Gastrocnemius medialis (tissue), 4 donors: ENCODE results near the gene SPECC1. TPM values are rescaled to one million over a fixed set of nuclear protein-coding genes. Genes with fewer than 3 reads are reported as not detected.

ENCODE experiments used
- ATAC-seq, 2 donors: fragments of 150-250 bp; one replicate each; pipeline ENCODE4 v1.9.1; 2016
- DNase-seq, 2 donors: peaks; one replicate each; pipeline ENCODE4 v3.0.0-alpha.2; 2019
- H3K27ac ChIP-seq, 4 donors: fragments of 200-600 bp; sonication (generic); 1 replicate in 1 of 4; 2 replicates in 3 of 4; pipeline ENCODE4 v1.5.1; 2016 to 2018; ENCODE audit warnings: mild to moderate bottlenecking in 2 of 4, moderate library complexity in 1 of 4
- H3K27me3 ChIP-seq, 3 donors: fragments of 200-600 bp; sonication (generic) in 2 of 3; 1 replicate in 1 of 3; 2 replicates in 2 of 3; pipeline versions ENCODE4 v1.5.1 to v1.6.0; 2016 to 2019; ENCODE audit warnings: mild to moderate bottlenecking in 1 of 3, moderate library complexity in 1 of 3
- H3K36me3 ChIP-seq, 2 donors: fragments of 200-600 bp; sonication (generic) in 1 of 2; one replicate each; pipeline ENCODE4 v1.5.1; 2017 to 2018
- H3K4me1 ChIP-seq, 2 donors: fragments of 200-600 bp; sonication (generic) in 1 of 2; one replicate each; pipeline ENCODE4 v1.5.1; 2016 to 2017; ENCODE audit warnings: mild to moderate bottlenecking in 2 of 2
- H3K4me3 ChIP-seq, 4 donors: fragments of 200-600 bp; sonication (generic) in 3 of 4; 1 replicate in 1 of 4; 2 replicates in 3 of 4; pipeline ENCODE4 v1.5.1; 2016 to 2019; ENCODE audit warnings: mild to moderate bottlenecking in 2 of 4
- H3K9me3 ChIP-seq, 3 donors: fragments of 200-600 bp; sonication (generic) in 2 of 3; 1 replicate in 1 of 3; 2 replicates in 2 of 3; pipeline ENCODE4 v1.5.1; 2016 to 2019
- POLR2A ChIP-seq, 2 donors: fragments of 450-650 bp; IDR thresholded peaks; one replicate each; pipeline ENCODE4 v1.6.1; 2017; ENCODE audit warnings: antibody characterized with exemption in 2 of 2, mild to moderate bottlenecking in 2 of 2, moderate library complexity in 2 of 2
- in situ Hi-C, 4 donors: fragments of 200-750 bp; cut with MboI; loops; one replicate each; pipeline versions ENCODE4 v1.15.0 to v1.8.0; 2017; ENCODE audit warnings: low sequenced_read_pairs in 4 of 4
- intact Hi-C: fragments of 100-400 bp; cut with DNase I; formaldehyde crosslinking; loops from one replicate; pipeline ENCODE4 v1.15.1; 2023; ENCODE audit warnings: low total_unique reads
- total RNA-seq, 4 donors: library from RNA; depleted of rRNA; stranded (reverse); fragments of >200 nt; gene quantifications; one replicate each; pipeline versions ENCODE4 v1.1.0 to v1.2.3, GENCODE V29; 2016
- TF ChIP-seq, protein P1 (sequence below), 5 experiments: fragments of 450-650 bp in 3 of 5; fragments of 200-600 bp in 2 of 5; sonication (generic) in 2 of 5; IDR thresholded peaks in 4 of 5; conservative IDR thresholded peaks in 1 of 5; 1 replicate in 4 of 5; 2 replicates in 1 of 5; pipeline ENCODE4 v1.5.1; 2016 to 2019; ENCODE audit warnings: antibody characterized with exemption in 5 of 5, mild to moderate bottlenecking in 3 of 5, moderate library complexity in 3 of 5

Gene SPECC1
- total RNA-seq, 4 donors from 2014 or later = 6.1 to 17.9 (median 9.5) TPM

DNA sequence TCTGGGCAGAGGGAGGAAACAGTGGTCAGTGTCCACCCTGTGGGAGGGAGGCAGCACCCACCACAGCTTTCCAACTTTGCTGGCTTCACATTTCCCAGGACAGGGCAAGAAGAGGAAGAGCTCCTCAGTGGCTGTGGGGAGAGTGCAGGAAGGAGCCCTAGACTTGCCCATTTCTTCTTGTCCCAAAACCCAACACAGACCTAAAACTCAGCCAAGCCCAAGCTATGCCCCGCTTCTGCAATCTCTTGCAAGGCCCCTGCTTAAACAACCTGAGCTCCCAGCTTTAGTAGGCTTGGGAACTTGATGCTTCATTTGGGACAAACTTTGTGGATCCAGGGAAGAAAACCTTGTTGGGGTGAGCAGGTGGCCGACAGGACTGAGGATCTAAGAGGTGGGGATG is 284.3 kb downstream of the SPECC1 start:
- no peaks in the 10 kb centered on the region for H3K9me3 ChIP-seq
- no peaks in the 10 kb centered on the region for H3K36me3 ChIP-seq
- H3K4me1 ChIP-seq = no peaks in the 10 kb centered on the region
- TF ChIP-seq, protein P1, sequence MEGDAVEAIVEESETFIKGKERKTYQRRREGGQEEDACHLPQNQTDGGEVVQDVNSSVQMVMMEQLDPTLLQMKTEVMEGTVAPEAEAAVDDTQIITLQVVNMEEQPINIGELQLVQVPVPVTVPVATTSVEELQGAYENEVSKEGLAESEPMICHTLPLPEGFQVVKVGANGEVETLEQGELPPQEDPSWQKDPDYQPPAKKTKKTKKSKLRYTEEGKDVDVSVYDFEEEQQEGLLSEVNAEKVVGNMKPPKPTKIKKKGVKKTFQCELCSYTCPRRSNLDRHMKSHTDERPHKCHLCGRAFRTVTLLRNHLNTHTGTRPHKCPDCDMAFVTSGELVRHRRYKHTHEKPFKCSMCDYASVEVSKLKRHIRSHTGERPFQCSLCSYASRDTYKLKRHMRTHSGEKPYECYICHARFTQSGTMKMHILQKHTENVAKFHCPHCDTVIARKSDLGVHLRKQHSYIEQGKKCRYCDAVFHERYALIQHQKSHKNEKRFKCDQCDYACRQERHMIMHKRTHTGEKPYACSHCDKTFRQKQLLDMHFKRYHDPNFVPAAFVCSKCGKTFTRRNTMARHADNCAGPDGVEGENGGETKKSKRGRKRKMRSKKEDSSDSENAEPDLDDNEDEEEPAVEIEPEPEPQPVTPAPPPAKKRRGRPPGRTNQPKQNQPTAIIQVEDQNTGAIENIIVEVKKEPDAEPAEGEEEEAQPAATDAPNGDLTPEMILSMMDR (IDR thresholded peaks at IDR 0.05 in 4 of 5, conservative IDR thresholded peaks at IDR 0.05 in 1 of 5) = no peak
- TF ChIP-seq POLR2A (IDR thresholded peaks at IDR 0.05) = no peak
- no peaks in the 10 kb centered on the region for H3K27me3 ChIP-seq
- ATAC-seq (no peak), DNase-seq (no peak)
- in situ Hi-C loops = no loop called here
- H3K4me3 ChIP-seq = no peak overlapping the region
- H3K27ac ChIP-seq = no peak overlapping the region
- intact Hi-C loops = no loop called here

DNA sequence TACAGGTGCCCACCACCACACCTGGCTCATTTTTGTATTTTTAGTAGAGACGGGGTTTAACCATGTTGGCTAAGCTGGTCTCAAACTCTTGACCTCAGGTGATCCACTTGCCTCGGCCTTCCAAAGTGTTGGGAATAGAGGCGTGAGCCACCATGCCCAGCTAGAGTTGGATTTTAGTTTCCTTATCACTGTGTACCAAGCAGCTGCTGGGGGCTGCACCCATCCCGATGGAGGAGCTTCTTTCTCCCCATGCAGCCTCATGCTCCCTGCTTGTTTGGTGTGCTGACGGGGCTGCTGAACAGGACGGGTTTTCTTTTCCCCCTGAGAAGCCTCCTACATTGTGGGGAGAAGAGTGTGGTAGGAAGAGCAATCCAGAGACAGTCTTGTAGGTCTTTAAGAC is 285.0 kb downstream of the SPECC1 start:
- no peak overlapping the region for H3K4me3 ChIP-seq
- intact Hi-C loops = no loop called here
- no peak for DNase-seq
- TF ChIP-seq, protein P1 (IDR thresholded peaks at IDR 0.05 in 4 of 5, conservative IDR thresholded peaks at IDR 0.05 in 1 of 5) = no peak
- TF ChIP-seq POLR2A (IDR thresholded peaks at IDR 0.05) = no peak
- H3K4me1 ChIP-seq = no peaks in the 10 kb centered on the region
- in situ Hi-C loops = no loop called here
- ATAC-seq = no peak
- no peaks in the 10 kb centered on the region for H3K36me3 ChIP-seq
- no peaks in the 10 kb centered on the region for H3K27me3 ChIP-seq
- H3K9me3 ChIP-seq = no peaks in the 10 kb centered on the region
- no peak overlapping the region for H3K27ac ChIP-seq

DNA sequence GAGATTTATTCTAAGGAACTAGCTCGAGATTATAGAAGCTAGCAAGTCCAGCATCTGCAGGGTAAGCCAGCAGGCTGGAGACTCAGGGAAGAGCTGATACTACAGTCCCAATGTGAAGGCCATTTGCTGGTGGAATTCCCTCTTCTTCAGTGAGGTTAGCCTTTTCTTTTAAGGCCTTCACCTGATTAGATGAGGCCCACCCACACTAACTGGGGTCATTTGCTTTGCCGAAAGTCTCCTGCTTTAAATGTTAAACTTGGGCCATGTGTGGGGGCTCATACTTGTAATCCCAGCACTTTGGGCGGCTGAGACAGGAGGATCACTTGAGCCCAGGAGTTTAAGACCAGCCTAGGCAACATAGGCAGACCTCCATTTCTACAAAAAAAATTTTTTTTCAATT is 289.9 kb downstream of the SPECC1 start:
- H3K4me3 ChIP-seq = no peak overlapping the region
- TF ChIP-seq, protein P1 (IDR thresholded peaks at IDR 0.05 in 4 of 5, conservative IDR thresholded peaks at IDR 0.05 in 1 of 5) = no peak
- TF ChIP-seq POLR2A (IDR thresholded peaks at IDR 0.05) = no peak
- no peaks in the 10 kb centered on the region for H3K4me1 ChIP-seq

DNA sequence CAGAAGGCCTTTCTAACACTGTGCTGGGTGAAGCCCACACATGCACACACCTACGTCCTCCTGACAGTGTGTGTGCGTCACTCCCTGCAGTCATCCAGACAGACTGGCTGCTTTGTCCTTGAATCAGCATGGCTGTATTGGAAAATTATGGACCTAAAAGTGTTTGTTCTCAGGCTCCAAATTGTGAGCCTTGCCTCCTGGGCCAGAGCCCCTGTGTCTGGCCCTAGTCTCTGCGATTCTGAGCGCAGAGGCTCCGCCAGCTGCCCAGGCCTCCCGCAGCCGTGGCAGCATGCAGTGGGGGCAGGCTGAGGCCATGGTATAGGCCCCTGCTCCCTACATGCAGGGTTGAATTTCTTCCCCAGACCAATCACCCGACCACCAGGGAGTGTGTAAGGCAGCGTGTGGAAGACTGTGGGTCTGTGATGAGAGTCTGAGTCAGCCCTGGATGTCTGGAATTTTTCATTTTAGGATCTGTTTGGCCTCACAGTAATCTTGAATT is 291.3 kb downstream of the SPECC1 start:
- no peak for TF ChIP-seq POLR2A (IDR thresholded peaks at IDR 0.05)
- TF ChIP-seq, protein P1 (IDR thresholded peaks at IDR 0.05 in 4 of 5, conservative IDR thresholded peaks at IDR 0.05 in 1 of 5) = no peak
- H3K4me3 ChIP-seq = no peak overlapping the region
- intact Hi-C loops (no loop called here), in situ Hi-C loops (loop anchor here in 3 of 4 donors (25.0 kb wide), 2 partner anchors 88 to 313 kb away; partner anchors contain the start of gene AKAP10 (in 2 of the 3))
- no peaks in the 10 kb centered on the region for H3K4me1 ChIP-seq
- ATAC-seq (no peak), DNase-seq (no peak)
- no peaks in the 10 kb centered on the region for H3K27me3 ChIP-seq
- H3K9me3 ChIP-seq = no peaks in the 10 kb centered on the region
- H3K27ac ChIP-seq = no peak overlapping the region
- no peaks in the 10 kb centered on the region for H3K36me3 ChIP-seq

More for the DNA sequence above, 289.9 kb downstream of the SPECC1 start:
- intact Hi-C loops (no loop called here), in situ Hi-C loops (no loop called here)
- no peak overlapping the region for H3K27ac ChIP-seq
- no peaks in the 10 kb centered on the region for H3K36me3 ChIP-seq
- no peak for ATAC-seq
- DNase-seq = no peak
- no peaks in the 10 kb centered on the region for H3K9me3 ChIP-seq
- H3K27me3 ChIP-seq = no peaks in the 10 kb centered on the region
